Activated CD4-positive, CD25-positive, alpha-beta regulatory T cell treated with anti-CD3 and anti-CD28 coated beads, Interleukin-2, amount 50 U/mL, for 72 hours (primary cell): ENCODE results near the gene STX8.
"Not testable (repeated sequence)": the region's sequence is repeated elsewhere in the genome, so short reads cannot be mapped to it uniquely, and the experiment has no call there.

Source experiments
- DNase-seq: peaks from one replicate; pipeline ENCODE4 v3.0.0; 2021

STX8 gene

DNA sequence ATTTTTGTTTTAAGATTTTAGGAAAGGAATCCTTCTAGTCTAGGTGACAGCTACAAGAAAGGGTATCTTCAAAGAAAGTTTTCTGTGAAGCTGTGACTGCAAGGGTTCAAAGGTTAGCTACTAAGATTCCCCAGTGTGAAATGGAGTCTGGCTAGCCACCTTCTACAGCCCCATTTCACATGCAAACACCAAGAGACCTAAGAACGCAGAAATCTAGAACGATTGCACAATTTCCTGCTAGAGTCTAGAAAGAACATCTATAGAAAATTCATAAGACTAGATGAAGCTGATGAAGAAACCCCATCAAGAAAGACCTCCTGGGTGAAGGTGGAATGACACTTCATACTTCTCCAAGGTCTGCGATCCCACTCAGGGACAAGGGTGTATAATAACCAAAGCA, 77.1 kb downstream of the STX8 start:
- no peak for DNase-seq

DNA sequence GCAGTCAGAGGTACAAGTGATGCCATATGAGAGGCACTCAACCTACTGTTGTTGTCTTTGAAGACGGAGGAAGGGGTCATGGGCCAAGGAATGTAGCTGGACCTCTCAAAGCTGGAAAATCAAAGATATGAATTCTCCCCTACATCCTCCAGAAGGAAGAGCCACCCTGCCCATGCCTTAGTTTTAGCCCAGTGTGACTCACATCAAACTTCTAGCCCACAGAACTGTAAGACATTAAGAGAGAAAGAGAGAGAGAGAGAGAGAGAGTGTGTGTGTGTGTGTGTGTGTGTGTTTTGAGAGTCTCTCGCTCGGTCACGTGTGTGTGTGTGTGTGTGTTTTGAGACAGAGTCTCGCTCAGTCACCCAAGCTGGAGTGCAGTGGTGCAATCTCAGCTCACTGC, 87.1 kb downstream of the STX8 start:
- no peak for DNase-seq

DNA sequence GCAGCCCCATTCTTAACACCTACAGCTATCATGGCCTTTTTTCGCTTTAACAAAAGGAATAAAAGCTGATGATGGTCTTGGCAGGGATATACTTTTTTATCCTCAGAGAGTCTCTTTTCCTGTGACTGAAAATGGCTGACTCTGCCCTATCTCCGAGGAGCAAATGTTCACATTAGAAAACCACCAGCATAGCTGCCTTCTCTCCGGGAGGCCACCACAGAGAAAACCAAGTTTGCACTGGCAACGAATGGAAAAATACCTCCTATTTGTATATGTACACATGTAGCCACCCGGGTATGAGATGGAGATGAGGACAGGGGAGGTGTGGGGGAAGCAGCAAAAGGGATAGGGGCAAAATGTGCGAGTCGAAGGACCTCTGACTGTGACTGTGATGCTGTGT, 88.2 kb downstream of the STX8 start:
- no peak for DNase-seq

DNA sequence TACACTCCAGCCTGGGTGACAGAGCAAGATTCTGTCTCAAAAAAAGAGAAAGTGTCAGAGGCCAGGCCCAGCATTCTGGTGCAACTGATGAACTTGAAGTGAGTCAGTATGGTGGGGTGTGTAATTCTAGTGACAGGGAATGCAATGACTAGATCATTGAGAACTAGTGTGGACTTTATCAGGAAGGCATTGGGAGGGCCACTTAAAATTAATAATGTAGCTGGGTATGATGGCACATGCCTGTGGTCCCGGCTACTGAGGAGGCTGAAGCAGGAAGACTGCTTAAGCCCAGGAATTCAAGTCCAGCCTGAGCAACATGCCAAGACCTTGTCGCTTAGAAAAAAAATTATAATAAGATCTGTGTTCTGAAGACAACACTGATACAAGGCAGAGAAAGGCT, 90.8 kb downstream of the STX8 start:
- no peak for DNase-seq

DNA sequence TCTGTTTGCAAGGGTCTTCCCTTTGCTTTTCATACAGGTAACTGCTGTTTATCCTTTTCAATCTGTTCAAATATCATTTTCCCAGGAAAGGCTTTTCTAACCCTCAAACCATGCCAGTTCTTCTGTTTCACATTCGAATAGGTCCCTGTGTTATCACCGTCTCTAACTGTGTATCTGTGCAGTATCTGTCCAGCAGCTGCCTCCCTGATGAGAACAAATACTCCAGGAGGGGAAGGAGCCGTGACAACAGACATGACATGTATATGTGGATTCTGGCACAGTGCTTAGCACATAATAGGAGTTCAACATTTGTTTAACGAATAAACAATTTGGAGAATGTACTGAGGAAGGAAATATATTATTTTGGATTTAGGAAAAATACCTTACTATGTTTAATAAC, 95.7 kb downstream of the STX8 start:
- DNase-seq = no peak

DNA sequence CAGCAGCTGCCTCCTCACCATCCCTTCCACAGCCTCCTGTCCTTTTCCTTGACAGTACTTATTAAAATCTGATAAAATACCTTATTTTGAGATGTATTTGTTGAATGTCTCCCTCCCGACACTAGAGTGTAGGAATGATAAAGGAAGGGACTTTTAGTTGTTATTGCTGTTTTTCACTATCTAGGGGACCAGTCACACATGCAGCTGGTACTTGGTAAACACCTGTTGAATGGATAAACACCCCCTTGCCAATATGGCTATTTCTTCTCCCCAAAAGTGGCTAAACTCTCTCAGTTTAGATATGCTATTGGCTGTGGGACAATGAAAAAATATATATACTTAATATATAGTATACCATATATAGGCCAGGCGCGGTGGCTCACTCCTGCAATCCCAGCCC, 96.7 kb downstream of the STX8 start:
- no peak for DNase-seq

DNA sequence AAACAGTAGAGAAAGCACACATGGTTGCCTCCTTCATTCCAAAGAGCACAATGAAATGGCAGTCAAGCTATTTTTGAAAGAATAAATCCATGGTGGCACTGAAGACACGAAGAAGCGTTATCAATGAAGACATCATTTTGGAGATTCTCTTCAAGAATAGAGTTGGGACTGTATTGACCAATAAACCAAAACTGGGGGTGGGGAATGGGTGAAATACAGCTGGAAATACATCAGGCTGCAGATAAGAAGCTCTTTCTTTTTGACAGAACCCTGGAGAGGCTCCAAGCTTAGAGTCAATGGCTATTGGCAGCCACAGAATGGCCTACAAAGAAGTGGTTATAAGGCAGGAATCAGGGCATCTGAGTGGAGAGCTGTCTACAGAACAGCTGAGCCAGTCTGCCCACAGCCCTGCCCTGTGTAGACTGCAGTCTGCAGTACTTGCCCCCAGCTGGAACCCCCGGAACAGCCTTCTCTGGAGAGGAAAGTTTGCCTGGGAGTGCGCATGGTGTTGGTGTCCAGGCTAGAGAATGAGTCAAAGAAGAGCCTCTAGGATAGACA, 100.4 kb downstream of the STX8 start:
- no peak for DNase-seq

DNA sequence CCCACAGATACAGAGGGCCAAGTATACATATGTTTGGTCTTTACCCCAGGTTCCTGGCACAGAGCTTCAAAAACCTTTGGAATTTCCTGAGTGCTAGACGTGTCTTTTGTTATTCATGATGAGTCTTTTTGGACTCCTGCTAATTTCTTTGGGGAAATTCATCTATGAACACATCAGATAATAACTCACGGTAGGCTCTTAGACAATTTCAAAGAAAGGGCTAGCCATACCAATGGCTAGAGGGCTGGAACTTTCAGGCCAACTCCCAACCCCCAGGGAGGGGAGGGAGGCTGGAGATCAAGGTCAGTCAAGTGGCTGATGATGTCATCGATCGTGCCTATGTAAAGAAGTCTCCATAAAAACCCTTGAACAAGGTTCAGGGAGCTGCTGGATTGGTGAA, 101.9 kb downstream of the STX8 start:
- DNase-seq = no peak

DNA sequence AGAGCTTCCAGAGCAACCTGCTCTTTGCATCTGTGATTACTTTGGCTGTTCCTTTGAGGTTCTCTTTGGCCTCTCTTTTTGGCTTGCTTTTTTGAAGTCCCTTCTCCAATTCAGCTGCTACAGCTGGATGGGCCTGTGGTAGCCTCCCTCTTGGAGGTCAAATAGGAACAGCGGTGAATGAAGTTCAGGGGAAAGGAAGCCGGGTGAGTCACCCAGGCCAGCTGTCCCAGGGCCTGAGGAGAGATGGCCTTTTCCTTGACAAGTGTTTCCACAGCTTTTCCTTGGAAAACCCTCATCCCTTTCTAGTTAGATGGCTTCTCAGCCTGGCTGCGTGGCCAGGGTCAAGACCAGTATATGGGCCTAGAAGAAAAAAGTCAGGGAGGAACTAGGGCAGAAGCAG, 103.1 kb downstream of the STX8 start:
- DNase-seq = no peak

DNA sequence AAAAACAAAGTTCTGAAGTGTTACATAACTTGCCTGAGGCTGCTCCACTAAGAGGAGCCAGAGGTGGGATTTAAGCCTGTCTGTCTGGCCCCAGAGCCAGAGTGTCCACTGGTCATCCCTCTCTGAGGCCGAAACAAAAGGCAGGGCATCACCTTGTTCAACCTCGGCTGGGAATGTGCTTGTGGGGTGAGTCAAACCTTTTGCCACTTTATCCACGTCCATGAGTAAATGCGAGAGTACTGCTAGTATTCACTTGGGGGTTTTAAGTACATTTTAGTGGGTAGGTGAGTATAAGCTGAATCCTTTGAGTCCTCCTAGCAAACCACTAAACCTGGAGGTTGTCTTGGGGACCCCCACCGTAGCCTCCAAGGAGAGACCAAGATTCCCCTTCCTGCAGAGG, 103.5 kb downstream of the STX8 start:
- no peak for DNase-seq

DNA sequence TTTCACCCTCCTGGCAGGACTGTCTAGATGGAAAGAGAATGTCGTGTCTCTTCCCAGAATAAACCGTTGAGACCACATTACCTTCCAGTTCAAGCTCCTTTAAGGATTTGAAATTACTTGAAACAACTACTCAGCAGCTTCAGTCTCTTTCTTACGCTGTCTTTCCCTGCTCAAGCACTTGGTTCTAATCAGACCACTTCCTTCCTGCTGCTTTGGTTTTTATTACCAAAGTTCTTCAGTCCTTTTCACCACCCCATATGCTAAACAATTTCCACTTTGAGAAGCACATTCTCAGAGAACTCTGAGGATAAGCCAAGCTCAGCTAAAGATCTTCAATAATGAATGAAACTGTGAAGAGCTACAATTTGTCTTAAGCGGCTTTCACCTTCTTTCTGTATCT, 105.4 kb downstream of the STX8 start:
- DNase-seq = no peak

DNA sequence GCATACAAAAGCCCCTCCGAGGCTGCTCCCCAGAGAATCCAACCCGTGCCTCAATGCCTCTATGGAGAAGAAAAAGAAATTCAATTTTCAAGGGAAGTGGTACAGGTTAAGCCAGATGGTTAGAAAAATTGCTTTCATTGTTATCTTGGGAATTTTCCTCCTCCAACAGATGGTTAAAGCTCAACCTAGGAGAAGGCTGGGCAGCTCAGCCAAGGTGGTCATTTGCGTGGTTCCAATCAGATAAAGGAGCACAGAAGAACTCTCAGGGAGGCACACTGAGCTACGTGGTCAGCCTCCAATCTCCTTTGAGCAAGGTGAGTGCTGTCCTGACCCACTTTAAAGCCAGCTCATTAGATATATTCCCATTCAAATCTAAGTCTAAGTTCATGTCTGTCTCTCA, 106.7 kb downstream of the STX8 start:
- no peak for DNase-seq

DNA sequence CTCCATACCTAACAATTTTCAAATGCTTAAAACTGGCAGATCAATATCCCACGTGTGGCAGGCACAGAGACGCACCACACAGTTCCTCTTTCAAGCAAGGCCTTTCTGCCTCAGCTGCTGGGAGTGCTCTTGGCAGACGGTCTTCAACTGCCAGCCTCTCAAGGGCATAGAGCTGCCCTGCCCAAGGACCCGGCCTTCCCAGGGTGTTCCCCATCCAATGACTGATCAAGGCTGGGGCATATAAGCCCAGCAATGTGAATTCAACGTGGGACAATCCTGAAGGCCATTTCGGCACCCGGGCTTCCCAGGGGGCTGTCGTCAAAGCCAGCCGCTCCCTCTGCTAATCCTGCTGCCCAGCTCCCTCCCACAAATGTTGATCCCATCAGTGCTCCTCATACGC, 107.1 kb downstream of the STX8 start:
- DNase-seq = no peak

DNA sequence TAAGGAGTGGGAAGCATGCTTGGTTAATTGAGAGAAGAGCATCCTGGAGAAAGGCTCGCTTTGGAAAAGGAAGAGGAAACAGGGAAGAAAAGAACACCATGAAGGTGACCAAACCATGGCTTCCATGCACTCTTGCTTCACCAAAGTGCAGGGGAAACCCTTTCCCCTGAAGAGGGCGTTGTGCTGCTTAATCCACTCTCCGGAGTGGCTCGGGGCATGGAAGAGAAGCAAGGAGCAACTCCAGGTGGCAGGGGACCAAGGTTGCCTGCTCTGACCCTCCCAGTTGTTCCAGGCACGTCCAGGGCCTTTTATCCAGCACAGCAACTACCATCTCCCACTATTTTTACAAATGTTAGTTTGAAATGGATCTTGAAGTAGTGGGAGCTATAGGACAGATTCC, 108.1 kb downstream of the STX8 start:
- DNase-seq = no peak

DNA sequence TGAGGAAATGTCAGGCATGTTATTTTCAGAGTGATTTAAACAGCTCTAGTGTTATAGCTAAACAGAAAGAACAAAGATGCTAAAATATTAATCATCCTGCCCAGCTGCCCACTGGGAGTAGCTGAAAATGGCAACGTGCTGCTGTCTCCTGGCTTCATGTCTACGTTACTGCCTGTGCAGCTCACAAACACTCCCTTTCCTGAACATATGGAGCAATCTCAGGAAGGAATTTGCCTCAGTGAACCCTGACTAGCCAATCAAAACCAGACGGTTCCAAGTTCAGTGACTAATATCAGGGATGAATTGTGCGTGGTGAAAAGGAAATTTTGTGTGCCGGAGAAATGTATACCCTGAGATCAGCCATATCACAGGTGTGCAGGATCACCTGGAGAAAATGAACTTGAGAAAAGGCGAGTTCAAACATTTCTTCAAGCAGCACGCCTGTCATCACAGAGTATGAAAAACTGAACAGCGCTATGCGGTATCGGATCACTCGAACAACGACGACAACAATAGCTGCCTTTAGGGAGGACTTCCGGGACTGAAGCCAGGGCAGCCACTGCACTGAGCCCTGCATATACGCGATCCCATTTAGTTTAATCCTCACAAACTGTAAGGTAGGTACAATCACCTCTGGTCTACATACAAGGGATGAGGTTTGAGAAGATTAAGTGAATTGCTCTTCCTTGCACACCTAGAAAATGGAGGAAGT, 110.3 kb downstream of the STX8 start:
- DNase-seq = no peak

DNA sequence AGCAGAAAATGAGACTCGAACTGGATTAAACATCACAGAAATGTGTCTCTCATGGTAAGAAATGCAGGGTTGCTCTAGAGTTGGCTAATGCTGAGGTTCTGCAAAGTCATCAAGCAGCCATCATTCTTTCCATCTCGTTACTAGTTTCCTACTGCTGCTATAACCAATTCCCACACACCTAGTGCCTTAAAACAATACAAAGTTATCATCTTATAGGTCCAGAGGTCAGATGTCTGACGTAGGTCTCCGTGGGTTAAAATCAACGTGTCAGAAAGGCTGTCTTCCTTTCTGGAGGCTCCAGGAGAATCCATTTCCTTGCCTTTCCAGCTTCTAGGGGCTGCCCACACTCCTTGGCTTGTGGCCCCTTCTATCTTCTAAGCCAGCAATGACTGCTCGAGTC, 118.6 kb downstream of the STX8 start:
- DNase-seq = no peak

DNA sequence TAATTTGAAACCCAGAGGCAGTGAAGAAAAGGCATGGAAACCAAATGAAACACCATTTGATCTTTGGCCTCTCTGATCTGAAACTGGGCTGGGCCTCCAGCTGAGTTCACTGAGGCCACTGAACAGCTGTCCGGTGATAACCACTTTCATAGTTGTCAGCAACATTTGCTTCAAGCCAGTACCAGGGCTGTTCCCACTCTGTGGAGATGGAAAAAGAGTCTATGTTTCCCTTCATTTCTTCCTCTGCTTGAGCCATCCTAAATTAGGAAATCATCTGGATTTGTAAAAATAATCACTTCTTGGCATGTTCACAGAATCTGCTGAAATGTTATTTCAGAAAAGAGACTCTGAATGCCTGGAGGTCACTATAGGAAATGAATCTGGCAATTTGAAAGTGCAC, 119.3 kb downstream of the STX8 start:
- DNase-seq = no peak

DNA sequence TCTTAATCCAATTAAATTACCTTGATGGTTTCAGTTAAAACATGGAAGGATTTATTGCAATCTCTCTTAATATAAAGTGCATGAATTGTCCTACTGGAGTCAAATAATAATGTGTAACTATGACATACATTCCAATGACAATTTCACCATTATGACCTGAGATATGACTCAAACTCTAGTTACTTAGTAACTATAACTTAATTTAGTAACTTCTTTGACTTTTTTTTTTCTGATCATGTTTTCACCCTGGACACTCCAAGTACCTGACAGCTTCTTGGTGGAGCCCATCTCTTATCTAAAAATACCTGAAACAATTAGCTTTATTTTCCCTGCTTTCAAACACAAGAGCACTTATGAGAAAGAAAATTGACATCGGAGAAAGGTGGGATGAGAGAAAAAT, 123.7 kb downstream of the STX8 start:
- DNase-seq = no peak

DNA sequence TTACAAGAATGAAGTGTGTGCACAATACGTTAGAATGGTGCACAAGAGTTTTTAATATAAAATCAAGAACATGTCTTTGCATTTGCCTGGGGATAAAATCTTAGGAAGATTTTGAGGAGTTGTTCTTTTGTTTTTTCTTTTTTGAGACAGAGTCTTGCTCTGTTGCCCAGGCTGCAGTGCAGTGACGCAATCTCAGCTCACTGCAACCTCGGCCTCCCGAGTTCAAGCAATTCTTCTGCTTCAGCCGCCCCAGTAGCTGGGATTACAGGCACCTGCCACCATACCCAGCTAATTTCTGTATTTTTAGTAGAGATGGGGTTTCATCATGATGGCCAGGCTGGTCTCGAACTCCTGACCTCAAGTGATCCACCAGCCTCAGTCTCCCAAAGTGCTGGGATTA, 128.3 kb downstream of the STX8 start:
- DNase-seq = not testable (repeated sequence)

DNA sequence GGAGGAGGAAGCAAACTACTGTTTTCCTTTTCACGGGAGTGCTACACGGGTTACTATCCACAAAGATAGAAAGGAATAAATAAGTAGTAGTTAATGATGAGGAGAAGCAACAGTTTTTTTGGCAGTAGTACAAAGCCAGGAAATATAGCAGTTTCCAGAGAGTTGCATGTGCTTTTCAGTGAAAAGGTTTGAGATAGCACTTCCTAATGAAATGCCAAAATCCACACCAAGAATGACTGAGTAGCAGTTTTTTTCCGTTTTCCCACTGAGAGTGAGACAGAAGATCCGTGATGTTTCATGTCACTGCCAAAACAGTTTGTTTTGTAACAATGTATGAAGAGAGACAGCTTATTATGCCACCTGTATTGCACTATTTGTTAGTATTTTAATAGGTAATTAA, 129.1 kb downstream of the STX8 start:
- DNase-seq = no peak

DNA sequence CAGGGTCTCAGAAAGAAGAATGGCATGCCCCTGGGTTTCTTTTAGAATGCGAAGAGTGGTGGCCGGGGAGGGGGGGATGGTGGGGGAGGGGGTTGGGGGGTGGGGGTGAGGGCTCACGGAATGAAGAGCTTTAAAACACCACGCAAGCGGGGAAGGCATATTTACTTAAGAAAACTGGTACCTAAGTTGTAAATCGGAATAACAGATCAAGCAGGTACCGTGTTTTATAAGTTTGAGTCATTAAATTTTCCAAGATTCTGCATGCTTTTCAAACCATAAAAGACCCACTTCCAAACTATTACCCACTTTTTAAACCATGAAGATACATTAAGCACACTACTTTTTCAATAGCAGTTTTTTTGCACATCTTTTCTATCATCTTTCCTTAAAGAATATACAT, 130.2 kb downstream of the STX8 start:
- DNase-seq = no peak

DNA sequence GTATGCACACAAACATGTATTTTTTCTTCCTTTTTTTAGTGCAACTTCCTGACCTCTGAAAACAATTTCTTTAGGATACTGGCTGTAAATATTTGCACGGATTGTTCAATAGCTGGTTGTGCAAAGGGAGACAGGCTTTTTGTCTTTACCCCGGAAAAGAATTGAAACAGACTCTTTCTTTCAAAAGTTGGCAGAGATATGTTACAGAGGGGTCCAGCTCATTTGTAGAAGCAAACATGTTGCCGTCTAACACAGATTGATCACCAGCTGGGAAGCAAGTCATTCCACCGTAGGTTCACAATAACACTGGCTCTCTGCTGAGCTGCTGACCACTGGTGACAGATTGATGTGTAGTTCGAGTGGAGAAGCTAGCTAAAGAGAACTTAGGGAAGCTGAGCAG, 130.9 kb downstream of the STX8 start:
- no peak for DNase-seq

DNA sequence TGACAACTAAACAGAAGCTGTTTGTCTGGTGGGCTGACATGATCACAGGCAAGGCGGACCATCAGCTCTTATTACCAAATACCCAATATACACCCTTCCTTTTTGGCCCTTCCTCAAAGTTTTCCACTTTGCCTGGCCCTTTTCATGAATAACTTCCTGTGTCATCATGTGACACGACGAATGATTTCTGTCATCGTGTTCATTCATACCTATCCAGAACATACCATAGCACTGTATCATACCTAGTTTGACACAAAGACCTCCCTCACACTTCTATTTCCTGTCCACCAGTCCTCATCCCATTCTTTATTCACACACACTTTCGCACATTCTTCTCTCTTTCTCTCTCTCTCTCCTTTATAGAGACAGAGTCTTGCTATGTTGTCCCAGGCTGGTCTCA, 131.8 kb downstream of the STX8 start:
- DNase-seq = no peak

DNA sequence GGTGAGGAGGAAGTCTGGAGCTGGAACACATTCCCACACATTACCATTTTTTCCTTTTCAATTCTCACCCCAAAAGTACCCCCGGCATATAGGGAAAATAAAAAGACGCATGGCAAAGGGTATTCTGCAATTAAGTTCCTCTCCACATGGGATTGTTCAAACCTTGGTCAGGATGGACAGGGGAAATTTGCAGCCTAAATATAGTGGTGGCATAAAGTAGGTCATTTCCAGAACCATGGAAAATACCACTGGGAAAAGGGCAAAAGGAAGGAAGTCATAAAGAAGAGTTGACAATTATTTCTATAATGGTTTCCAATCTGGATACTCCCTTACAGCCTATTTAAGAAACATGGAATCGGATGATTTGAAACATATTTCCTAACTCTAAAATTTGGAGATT, 135.8 kb downstream of the STX8 start:
- DNase-seq = no peak

DNA sequence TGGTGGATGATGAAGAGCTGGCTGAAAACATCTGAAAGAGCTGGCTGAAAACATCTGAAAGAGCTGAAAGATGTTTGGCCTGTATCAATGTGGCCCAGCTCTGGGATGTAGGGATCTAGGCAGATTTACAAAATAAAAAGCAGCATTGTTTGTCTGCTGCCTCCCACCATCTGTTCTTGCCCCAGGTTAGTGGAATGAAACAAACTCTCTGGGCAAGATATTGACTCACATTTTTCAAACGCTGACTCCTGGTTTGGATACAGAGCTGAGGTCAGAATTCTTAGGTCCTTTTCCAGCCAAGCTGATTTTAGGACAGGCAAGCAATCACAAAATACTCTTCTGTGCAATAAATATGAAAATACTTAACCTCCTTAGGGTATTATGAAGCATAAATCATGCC, 139.0 kb downstream of the STX8 start:
- DNase-seq = no peak

DNA sequence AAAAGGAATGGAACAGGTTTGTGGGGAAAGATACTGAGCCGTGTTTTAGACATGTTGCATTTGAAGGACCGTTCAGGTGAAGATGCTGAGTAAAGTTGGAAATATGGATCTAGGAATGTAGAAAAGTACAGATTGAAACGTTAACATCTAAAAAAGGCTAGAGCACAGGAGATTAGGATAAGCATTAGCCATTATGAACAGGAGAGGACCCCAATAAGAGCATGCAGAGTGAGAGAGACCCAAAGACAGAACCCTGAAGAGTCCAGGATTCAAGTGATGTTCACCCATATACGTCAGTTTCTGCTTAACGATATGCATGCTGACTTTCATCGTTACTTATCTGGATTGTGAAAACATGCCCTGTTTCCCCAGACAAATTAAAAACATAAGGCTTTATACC, 140.5 kb downstream of the STX8 start:
- no peak for DNase-seq
